ENCODE data around the gene CA11.
"Not testable (repeated sequence)": the region's sequence is repeated elsewhere in the genome, so short reads cannot be mapped to it uniquely, and the experiment has no call there.

The CA11 gene

GRCh38 chr19:48669903-48670668 is 24.1 kb upstream of the CA11 start:
- DNase-seq, result no peak

DNA sequence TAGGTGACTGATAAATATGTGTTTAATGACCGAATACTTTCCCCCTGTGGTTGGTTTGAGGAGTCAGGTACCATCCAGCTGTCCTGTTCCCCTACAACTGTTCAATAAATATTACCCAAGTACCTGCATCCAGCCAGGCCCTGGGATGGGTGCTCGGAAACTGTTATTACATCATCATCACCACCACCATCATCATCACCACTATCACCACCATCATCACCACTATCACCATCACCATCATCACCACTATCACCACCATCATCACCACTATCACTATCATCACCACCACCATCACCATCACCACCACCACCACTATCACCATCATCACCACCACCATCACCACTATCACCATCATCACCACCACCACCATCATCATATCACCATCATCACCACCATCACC is 22.8 kb upstream of the CA11 start:
- DNase-seq, result no peak

DNA sequence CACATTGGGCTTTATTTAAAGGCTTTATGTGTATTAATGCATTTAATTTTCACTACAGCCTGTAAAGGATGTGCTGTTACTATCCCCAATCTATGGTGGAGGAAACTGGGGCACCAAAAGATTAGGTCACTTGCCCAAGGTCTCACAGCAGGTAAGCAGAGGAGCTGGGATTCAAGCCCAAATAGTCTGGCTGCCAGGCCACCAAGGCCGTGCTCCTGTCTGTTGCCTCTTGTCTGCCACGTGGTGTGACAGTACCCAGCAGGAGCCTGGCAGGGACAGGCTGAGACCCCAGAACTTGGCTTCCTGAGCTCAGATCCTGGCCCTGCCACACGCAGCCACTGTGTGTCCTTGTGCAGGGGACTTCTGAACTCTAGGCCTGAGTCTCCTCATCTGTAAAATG is 22.3 kb upstream of the CA11 start:
- DNase-seq, result no peak

DNA sequence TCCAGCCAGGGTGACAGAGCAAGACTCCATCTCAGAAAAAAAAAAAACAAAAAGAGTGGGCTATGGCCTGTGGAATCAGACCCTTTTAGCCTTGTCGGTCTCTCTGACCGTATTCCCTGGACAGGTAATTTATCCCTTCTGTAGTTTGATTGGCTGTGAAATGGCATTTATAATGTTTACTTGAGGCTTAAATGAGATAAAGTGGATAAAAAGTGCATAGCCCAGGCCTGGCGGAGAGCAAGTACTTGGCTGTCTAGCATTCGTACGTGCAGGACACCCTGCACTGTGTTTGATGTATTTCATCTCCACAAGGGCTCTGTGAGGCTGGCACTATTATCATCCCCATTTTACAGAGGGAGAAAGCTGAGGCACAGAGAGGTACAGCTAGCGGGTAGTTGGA is 19.8 kb upstream of the CA11 start:
- no peak for DNase-seq

GRCh38 chr19:48664476-48664875 is 18.5 kb upstream of the CA11 start:
- no peak for DNase-seq

DNA sequence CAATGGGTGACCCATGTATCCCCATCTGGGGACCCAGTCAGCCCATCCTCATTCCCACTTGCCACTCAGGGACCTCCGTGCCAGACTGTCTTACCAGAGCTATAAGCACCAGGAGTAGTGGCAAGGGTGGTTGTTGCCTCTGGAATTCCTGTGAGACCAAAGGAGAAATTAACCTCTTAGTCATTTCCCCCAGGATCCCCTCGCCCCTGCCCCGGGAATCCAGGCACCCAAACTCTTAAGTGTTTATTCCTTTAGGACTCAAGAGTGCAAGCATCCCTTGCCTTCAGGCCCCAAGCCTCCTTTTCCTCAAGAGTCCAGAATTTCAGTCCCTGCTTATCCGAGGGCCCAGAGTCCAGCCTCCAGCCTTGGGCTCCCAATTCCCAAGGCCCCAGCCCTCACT is 17.7 kb upstream of the CA11 start:
- no peak for DNase-seq

DNA sequence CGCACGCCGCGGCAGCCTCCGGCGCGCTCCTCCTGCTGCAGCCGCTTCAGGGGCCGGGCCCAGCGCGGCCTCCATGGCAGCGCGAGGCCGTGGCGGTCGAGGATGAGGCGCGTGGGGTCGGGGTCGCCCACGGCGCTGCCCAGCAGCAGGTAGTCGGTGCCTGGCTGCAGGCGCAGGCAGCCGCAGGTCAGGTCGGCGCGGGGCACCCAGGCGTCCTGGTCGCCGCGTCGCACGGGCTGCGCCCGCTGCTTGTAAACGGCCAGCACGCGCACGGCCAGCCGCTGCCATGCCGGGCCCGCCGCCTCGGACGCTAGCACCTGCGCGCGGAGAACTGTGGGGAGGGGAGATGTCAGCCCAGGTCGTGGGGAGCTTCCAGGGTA is 15.7 kb upstream of the CA11 start:
- DNase-seq, result no peak

DNA sequence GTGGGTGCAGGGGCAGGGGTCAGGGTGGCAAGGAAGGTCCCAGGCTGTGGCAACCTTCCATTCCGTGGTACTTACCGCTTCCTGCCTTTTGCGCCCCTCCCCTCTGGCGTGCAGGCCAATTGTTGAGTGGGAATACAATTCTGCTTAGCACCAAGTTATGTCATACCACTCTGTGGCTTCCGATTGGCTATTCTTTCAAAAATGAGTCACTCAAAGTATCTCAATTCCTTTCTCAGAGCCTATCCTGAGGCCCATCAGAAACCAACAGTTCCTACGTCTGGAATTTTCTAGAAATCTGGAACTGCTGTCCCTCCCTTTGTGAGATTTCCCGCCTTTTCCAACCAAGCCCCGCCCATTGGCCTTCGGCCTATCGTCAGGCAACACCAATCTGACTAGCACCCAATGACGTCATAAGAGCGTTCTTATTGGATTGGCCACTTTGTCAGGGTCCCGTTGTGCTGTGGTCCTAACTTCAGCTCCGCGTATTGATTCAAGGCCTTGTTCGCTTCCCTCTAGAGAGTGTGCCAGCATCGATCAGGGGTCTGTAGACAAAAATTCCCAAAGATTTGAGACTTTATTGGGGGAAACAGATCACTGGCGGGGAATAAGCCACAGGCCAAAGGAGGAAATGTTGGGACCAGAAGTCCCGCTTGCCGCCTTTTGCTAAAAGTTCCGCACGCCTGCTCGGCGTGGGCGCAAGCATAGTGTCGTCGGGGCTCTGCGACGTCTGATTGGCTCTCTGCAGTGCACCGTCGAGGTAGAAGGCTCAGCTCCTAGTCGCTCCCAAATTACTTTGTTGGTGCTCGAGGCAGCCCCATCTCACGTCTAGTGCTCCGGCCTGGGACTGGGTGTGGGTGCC is 15.1 kb upstream of the CA11 start:
- peak; percentile 94 for DNase-seq

DNA sequence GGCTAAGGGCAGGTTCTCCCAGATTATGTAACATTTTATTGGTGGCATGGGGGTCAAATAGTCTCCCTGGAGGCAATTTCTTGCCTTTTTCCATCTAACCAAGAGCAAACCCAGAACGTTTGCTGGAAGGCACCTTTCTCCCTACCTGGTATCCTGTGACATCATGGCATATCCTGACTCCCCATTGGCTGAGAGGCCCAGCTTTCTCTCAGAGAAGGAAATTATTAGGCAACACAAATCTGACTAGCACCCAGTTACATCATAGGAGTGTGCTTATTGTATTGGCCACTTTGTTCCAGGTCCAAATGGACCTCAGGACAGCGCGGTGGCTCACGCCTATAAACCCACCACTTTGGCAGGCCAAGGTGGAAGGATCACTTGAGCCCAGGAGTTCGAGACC is 13.8 kb upstream of the CA11 start:
- no peak for DNase-seq

DNA sequence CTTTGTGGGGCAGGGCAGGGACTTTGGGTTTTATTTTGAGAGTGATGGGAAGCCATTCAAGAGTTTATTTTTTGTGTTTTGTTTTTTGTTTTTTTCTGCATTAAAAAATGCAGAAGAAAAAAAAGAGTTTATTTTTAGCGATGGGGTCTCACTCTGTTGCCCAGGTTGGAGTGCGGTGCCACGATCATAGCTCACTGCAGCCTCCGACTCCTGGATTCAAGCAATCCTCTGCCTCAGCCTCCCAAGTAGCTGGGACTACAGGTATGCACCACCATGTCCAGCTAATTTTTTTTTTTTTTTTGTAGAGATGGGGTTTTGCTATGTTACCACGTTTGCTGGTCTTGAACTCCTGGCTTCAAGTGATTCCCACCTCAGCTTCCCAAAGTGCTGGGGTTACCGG is 12.5 kb upstream of the CA11 start:
- DNase-seq, result no peak

DNA sequence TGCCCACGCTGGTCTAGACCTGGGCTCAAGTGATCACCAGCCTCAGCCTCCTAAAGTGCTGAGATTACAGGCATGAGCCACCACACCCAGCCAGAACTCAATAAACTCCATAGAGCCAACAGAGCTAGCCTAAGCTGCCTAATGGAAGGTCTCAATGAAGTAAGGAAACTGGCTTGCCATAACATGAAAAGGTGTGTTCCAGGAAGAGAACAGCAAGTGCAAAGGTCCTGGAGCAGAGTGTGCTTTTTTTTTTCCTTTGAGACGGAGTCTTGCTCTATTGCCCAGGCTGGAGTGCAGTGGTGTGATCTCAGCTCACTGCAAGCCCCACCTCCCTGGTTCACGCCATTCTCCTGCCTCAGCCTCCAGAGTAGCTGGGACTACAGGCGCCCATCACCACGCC is 11.8 kb upstream of the CA11 start:
- not testable (repeated sequence) for DNase-seq

DNA sequence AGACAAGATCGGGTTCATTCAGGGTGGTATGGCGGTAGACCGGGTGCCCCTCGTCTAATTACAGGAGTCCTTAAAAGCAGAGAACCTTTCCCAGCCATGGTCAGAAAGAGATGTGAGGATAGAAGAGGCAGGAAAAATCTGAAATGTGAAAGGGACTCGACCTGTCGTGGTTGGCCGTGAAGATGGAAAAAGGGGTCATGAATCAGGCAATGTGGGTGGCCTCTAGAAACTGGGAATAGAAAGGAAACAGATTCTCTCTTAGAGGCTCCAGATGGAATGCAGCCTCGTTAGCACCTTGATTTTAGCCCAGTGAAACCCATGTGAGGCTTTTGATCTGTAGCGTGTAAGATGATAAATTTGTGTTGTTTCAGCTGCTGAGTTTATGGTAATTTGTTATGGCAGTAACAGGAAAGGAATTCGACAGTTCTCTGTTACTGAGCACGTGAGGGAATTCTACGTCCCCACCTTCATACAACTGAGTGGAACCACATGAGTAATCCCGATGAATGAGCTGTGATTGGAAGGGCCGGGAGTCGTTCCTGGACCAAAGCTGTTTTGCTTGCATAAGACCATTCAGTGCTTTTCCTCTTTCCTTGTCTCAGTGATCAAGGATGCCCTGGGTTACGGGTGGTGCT is 11.0 kb upstream of the CA11 start:
- DNase-seq, result no peak

- no peak for DNase-seq
Measured at GRCh38 chr19:48654299-48655059, 8.5 kb upstream of the CA11 start.

GRCh38 chr19:48651683-48652048 is 5.7 kb upstream of the CA11 start:
- DNase-seq, result no peak

- DNase-seq, result no peak
Measured at GRCh38 chr19:48650974-48651682, 5.1 kb upstream of the CA11 start.

DNA sequence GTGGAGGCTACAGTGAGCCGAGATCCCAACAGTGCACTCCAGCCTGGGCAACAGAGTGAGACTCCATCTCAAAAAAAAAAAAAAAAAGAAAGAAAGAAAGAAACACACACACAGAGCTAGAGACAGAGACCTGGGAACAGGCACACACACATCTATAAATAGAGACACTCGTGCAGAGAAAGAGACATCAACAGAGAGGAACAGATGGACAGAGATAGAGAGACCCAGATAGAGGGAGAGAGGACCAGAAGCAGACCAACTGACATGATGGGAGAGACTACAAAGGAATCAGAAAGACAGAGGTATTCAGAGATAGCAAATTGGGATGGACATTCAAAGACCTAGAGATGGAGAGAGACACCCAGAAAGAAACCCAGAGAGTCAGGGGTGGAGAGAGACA is 2.1 kb upstream of the CA11 start:
- no peak for DNase-seq

- no peak for DNase-seq
Measured at GRCh38 chr19:48646722-48647216, 782 bp upstream of the CA11 start.

- no peak for DNase-seq
Measured at GRCh38 chr19:48645620-48646000, 377 bp downstream of the CA11 start.

GRCh38 chr19:48644839-48645619 is 958 bp downstream of the CA11 start:
- peak; percentile 83 for DNase-seq

- no peak for DNase-seq
Measured at GRCh38 chr19:48644355-48644754, 1.6 kb downstream of the CA11 start.

- no peak for DNase-seq
Measured at GRCh38 chr19:48642862-48643261, 3.1 kb downstream of the CA11 start.

- no peak for DNase-seq
Measured at GRCh38 chr19:48641850-48642249, 4.1 kb downstream of the CA11 start.

All from activated CD4-positive, alpha-beta T cell treated with anti-CD3 and anti-CD28 coated beads, Interleukin-2, amount 50 U/mL, for 16 hours (primary cell).